AG10803 (cell line): ENCODE results near the gene PDF.
"Not testable (repeated sequence)": the region's sequence is repeated elsewhere in the genome, so short reads cannot be mapped to it uniquely, and the experiment has no call there.

Source experiments
- DNase-seq: peaks from one replicate; pipeline ENCODE4 v3.0.0; 2010; ENCODE audit warnings: low read depth
- H3K4me3 ChIP-seq: 2 replicates; pipeline ENCODE4 v1.5.1; 2011; ENCODE audit warnings: mild to moderate bottlenecking, low read length, control low read depth
- CTCF ChIP-seq: conservative IDR thresholded peaks from 2 replicates; pipeline ENCODE4 v1.5.1; 2011; ENCODE audit warnings: mild to moderate bottlenecking, low read length, control low read depth, inconsistent platforms

PDF gene

GRCh38 chr16:69367980-69368379, 37.6 kb upstream of the PDF start:
- no peak for TF ChIP-seq CTCF
- no peak overlapping the region for H3K4me3 ChIP-seq
- DNase-seq = no peak

GRCh38 chr16:69366431-69366830, 36.0 kb upstream of the PDF start:
- no peak for DNase-seq
- no peak overlapping the region for H3K4me3 ChIP-seq
- no peak for TF ChIP-seq CTCF

- TF ChIP-seq CTCF = no peak
These were observed 35.5 kb upstream of the PDF start for GRCh38 chr16:69365901-69366300.

GRCh38 chr16:69364088-69364487, 33.7 kb upstream of the PDF start:
- DNase-seq = no peak
- H3K4me3 ChIP-seq = no peak overlapping the region
- no peak for TF ChIP-seq CTCF

More at GRCh38 chr16:69365901-69366300, 35.5 kb upstream of the PDF start:
- DNase-seq = no peak
- no peak overlapping the region for H3K4me3 ChIP-seq

GRCh38 chr16:69363281-69363717, 32.9 kb upstream of the PDF start:
- DNase-seq = no peak
- no peak for TF ChIP-seq CTCF
- H3K4me3 ChIP-seq = no peak overlapping the region

GRCh38 chr16:69360070-69360469, 29.7 kb upstream of the PDF start:
- DNase-seq = not testable (repeated sequence)

GRCh38 chr16:69351309-69352027, 21.1 kb upstream of the PDF start, which contains the start of gene TMED6:
TSS of gene TMED6 (minus strand) at chr16:69351786. CDS start at chr16:69351753, 33 bp downstream.
- TF ChIP-seq CTCF = no peak
- H3K4me3 ChIP-seq = no peak within 1 kb of the TSS
- no peak for DNase-seq

More at GRCh38 chr16:69360070-69360469, 29.7 kb upstream of the PDF start:
- not testable (repeated sequence) for H3K4me3 ChIP-seq
